ENCODE measurements around the gene SAMD7.

The SAMD7 gene

DNA sequence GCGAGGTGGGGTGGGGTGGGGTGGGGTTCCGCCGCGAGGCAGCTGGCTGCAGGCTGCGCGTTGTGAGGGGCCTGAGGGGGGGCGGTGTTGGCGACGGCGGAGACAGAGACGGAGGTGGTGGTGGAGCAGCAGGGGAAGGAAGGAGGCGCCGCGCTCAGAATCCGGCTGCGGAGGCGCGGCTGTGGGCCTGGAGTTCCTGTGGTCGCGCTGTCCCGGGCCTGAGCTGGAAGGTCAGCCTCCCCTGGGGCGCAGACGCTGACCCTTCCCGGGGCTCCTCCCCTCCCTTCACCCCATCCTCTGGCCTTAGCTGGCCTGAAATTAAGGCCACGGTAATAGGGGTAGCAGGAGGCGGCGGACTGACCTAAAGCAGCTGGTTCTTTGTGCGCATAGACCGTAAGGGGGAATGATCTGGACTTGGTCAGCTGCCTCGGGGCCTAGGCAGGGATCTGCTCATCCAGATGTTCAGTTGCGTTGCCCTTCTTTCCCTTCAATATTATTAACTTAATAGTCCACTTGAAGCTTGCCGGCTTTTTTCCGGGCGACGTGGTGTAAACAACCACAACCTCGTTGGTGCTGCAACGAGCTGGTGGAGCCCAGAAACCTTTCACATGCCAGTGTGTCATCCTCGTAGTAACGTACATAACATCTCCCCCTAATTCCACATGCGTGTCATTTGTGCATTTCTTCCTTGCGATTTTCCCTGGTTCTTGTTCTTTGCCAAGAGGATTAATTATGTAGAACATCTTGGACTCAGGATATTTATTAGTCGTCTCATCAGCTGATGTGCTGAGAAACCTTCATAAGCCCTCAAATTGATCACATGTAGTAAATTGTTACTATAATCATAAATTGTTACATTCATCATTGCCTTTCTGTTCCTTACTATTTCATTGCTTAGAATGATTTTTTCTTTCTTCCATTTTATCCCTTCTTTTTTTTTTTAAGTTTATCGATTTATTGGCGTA, 55.9 kb downstream of the SAMD7 start:
- DNase-seq = peak; percentile 40

DNA sequence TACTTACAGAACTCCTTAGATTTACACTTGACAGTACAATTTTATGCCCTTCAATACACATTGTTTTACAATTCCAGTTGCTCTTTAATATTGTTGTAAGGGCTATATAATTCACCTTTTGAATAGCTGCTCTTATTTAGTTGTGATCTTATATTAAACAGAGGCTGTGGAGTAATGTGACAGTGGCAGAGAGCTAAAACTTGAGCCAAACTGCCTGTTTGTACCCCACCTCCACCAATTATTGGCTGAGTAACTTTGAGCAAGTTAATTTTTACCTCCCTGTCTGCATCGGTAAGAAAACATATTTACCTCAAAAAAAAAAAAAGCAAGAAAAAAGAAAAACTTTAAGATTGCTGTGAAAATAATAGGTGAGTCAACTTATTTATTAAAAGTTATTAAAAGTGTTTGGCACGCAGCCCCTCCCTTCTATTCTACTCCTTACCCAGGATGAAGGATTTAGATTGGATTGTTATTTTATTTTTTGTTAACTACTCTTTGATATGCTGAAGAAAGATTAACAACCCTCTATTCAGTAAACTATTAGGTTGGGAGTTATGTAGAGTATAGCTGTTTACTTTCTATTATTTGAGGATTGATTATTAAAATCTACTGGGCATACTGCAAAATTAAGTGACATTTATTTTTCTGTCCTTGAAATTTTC, 57.0 kb downstream of the SAMD7 start:
- no peak for DNase-seq

DNA sequence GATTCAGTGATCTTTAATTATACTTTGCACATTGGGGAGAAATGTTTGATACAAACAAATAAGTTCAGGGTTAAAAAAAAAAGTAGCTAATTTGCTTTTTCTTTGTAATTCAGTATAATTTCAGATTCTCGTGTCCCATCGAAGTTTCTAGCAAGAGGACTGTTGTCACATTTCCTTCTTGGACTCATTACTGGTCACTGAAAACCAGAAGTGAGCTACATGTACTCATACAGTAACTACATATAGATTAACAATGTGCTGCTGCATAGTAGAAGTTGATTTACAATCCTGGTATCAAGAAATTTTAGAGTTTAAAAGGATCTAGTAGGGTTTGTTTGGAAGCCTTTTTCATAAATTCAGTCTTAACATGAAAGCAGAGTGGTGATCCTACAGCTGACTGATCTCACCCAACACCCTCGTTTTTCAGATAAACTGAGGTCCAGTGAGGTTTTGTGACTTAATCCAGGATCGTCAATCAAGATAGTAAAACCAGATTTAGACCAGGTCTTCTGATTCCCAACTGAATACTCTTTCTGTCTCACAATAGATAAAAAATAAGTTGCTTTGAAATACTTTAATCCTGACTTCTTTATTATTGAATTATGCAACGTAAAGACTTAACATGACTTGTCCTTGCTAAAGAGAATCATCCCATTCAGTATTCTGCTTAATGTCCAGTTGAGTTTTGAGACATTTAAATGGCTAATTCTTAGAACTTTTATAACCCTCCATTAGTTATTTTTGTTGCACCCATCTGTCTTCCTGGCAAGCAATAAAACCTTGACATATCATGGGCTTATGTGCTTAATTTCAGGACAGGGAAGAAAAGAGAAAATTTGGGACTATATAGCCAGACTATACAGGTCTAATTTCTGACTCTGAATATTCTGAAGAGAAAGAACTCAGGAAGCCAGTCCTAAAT, 58.1 kb downstream of the SAMD7 start:
- DNase-seq = no peak

DNA sequence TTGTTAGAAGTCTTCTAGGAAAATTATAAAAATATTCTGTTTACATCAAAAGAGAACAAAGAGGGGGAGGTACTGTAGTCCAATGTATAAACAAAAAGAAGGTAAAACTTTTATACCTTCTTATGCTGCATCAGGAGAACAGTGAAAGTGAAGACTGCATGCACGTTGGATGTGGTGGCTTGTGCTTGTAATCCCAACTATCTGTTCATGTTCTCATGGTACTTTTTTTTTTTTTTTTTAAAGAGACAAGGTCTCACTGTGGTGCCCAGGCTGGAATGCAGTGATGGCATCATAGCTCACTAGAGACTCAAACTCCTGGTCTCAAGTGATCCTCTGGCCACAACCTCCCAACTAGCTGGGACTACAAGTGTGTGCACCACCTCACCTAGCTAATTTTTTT, 59.5 kb downstream of the SAMD7 start:
- no peak for DNase-seq

DNA sequence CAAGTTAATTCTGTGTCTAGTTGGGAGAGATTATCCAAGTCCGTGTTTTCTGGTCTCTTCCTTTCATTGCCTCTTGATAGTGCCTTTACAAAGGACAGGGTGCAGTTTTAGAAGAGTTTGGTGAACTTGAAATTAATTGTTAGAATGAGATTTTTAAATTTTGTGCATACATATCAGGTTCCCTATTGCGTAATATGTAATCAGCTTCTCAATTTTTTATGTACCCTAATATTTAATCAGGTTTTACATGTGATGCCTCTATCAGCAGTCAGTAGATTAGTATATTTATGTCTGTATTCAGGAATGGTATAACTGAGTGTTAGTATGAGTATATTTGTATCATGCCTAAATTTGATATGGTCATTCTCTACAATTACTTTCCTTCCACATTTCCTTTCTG, 60.1 kb downstream of the SAMD7 start:
- DNase-seq = no peak

DNA sequence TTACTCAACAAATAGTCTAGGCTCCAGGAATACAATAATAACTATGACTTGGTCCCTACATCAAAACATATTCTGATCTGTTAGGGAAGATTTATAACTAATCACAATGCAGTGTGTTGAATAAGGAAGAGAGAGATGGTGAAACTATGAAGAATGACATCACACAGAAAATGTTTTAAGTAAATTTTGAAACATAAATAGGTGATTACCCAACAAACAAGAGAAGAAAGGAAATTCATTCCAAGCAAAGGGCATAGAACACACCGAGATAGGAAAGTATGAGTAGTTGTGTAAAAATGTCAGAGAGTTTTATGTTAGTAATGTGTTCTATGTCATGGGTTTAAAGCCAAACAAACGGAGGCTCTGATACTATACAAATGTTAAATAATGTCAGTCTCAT, 68.7 kb downstream of the SAMD7 start:
- no peak for DNase-seq

DNA sequence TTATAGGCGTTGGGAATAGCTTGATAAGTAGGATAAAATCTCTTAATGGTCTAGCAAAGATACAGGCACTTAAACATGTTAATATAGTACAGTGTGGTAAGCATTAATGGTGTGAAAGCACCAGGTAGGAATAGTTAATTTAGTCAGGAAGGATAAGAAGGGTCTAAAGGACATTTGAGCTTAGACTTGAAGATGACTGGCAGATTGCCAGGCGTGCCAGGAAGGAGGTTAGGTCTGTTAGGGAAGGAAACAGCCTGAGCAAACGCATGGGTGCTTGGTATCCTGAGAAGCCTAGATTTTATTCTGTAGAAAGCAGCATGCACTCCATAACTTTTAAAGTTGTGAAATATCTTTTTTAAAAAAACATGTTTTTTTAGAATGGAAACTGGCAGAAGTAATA, 72.9 kb downstream of the SAMD7 start:
- no peak for DNase-seq
